GM21786 (cell line): ENCODE measurements around the gene COL16A1.

Experiments
- ATAC-seq: cut with Tn5 transposase; IDR thresholded peaks from one replicate; pipeline ENCODE4 v1.9.1; 2021; ENCODE audit not compliant: unreplicated experiment

Gene COL16A1

GRCh38 chr1:31733389-31734219 lies 29.8 kb upstream of the COL16A1 start:
- ATAC-seq: no peak

- ATAC-seq: no peak
Measured at GRCh38 chr1:31732751-31733289, 29.0 kb upstream of the COL16A1 start.

- no peak for ATAC-seq
Measured at GRCh38 chr1:31732343-31732742, 28.5 kb upstream of the COL16A1 start.

- no peak for ATAC-seq
Measured at GRCh38 chr1:31731049-31731565, 27.3 kb upstream of the COL16A1 start.

GRCh38 chr1:31730336-31731048 lies 26.7 kb upstream of the COL16A1 start:
- ATAC-seq: no peak

GRCh38 chr1:31727849-31728248 lies 24.0 kb upstream of the COL16A1 start:
- no peak for ATAC-seq

- no peak for ATAC-seq
Measured at GRCh38 chr1:31727195-31727594, 23.4 kb upstream of the COL16A1 start.

- ATAC-seq: no peak
Measured at GRCh38 chr1:31726715-31727114, 22.9 kb upstream of the COL16A1 start.

- no peak for ATAC-seq
Measured at GRCh38 chr1:31725777-31726535, 22.1 kb upstream of the COL16A1 start.

GRCh38 chr1:31725134-31725533 lies 21.3 kb upstream of the COL16A1 start:
- ATAC-seq: no peak

GRCh38 chr1:31723828-31724359 lies 20.1 kb upstream of the COL16A1 start:
- no peak for ATAC-seq

- ATAC-seq: no peak
Measured at GRCh38 chr1:31718327-31718897, 14.6 kb upstream of the COL16A1 start.

- ATAC-seq: no peak
Measured at GRCh38 chr1:31717341-31717740, 13.5 kb upstream of the COL16A1 start.

GRCh38 chr1:31715873-31716220 lies 12.0 kb upstream of the COL16A1 start:
- ATAC-seq: no peak

GRCh38 chr1:31715087-31715872 lies 11.5 kb upstream of the COL16A1 start:
- no peak for ATAC-seq

- no peak for ATAC-seq
Measured at GRCh38 chr1:31714442-31715086, 10.7 kb upstream of the COL16A1 start.

- ATAC-seq: no peak
Measured at GRCh38 chr1:31712630-31713029, 8.8 kb upstream of the COL16A1 start.

GRCh38 chr1:31712068-31712467 lies 8.3 kb upstream of the COL16A1 start:
- ATAC-seq: no peak

GRCh38 chr1:31708324-31708723 lies 4.5 kb upstream of the COL16A1 start:
- ATAC-seq: no peak
